Measurements from ENCODE around the gene IRX5. TPM values are rescaled to one million over a fixed set of nuclear protein-coding genes. Genes with fewer than 3 reads are reported as not detected.

Gene IRX5
- total and polyA plus RNA-seq, 10 donors: not detected

GRCh38 chr16:54890381-54890780, 40.3 kb upstream of the IRX5 start:
- 76 to 83% (median 77%) methylated on average over 4 of the region's 4 CpGs for WGBS, 5 donors
- Histone ChIP-seq H3K9me3 (peaks cover 0 to 5% (median 0%) of the 10 kb centered on the region in 8 donors), H3K4me1 (no peaks in the 10 kb centered on the region), H3K27me3 (replicated peaks in 1 of 7) (no peaks in the 10 kb centered on the region), H3K4me3 (no peak overlapping the region), H3K36me3 (no peaks in the 10 kb centered on the region), H3K27ac (no peak overlapping the region)
- no peak for DNase-seq
- intact Hi-C loops (cut with DNase I; ENCODE audit: low total_unique reads): no loop called here
- TF ChIP-seq POLR2AphosphoS5 (IDR thresholded peaks at IDR 0.05): no peak

GRCh38 chr16:54891346-54891745, 39.3 kb upstream of the IRX5 start:
- DNase-seq: no peak
- Histone ChIP-seq H3K27me3 (replicated peaks in 1 of 7) (no peaks in the 10 kb centered on the region), H3K9me3 (peaks cover 0 to 4% (median 0%) of the 10 kb centered on the region in 8 donors), H3K4me3 (no peak overlapping the region), H3K4me1 (no peaks in the 10 kb centered on the region), H3K27ac (no peak overlapping the region), H3K36me3 (no peaks in the 10 kb centered on the region)
- intact Hi-C loops (cut with DNase I; ENCODE audit: low total_unique reads): no loop called here
- 69 to 81% (median 72%) methylated on average over 4 of the region's 4 CpGs for WGBS, 5 donors
- TF ChIP-seq, protein P1, sequence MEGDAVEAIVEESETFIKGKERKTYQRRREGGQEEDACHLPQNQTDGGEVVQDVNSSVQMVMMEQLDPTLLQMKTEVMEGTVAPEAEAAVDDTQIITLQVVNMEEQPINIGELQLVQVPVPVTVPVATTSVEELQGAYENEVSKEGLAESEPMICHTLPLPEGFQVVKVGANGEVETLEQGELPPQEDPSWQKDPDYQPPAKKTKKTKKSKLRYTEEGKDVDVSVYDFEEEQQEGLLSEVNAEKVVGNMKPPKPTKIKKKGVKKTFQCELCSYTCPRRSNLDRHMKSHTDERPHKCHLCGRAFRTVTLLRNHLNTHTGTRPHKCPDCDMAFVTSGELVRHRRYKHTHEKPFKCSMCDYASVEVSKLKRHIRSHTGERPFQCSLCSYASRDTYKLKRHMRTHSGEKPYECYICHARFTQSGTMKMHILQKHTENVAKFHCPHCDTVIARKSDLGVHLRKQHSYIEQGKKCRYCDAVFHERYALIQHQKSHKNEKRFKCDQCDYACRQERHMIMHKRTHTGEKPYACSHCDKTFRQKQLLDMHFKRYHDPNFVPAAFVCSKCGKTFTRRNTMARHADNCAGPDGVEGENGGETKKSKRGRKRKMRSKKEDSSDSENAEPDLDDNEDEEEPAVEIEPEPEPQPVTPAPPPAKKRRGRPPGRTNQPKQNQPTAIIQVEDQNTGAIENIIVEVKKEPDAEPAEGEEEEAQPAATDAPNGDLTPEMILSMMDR (IDR thresholded peaks at IDR 0.05 in 8 of 11, conservative IDR thresholded peaks at IDR 0.05 in 3 of 11): no peak
- TF ChIP-seq POLR2AphosphoS5 (IDR thresholded peaks at IDR 0.05): no peak
- TF ChIP-seq POLR2A (IDR thresholded peaks at IDR 0.05): no peak

- WGBS, 5 donors: 88 to 94% (median 88%) methylated on average over 6 of the region's 6 CpGs
Measured at GRCh38 chr16:54892981-54893380, 37.7 kb upstream of the IRX5 start.

DNA sequence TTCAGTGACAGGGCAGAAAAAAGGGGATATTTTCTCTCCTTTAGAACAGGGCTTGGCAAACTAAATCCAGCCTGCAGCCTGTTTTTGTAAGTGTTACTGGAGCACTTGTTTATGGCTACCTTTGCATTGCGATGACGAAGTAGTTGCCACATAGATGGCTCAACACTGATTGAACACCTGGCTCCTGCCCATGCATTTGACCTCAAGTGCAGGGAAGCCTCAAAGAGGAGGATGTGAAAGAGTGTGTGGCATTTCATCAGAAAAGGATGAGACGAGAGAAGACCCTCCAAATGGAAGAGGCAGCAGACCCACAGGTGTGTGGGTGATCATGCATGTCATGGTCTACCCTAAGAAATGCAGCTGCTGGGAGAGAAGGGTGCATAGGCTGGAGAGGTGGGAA, 32.7 kb upstream of the IRX5 start:
- TF ChIP-seq, protein P1 (IDR thresholded peaks at IDR 0.05 in 8 of 11, conservative IDR thresholded peaks at IDR 0.05 in 3 of 11): no peak
- TF ChIP-seq POLR2AphosphoS5 (IDR thresholded peaks at IDR 0.05): no peak
- TF ChIP-seq POLR2A (IDR thresholded peaks at IDR 0.05): no peak
- WGBS, 5 donors: 63 to 77% (median 73%) methylated on average over 3 of the region's 3 CpGs
- intact Hi-C loops (cut with DNase I; ENCODE audit: low total_unique reads): no loop called here
- Histone ChIP-seq H3K27me3 (replicated peaks in 1 of 7) (no peaks in the 10 kb centered on the region), H3K36me3 (no peaks in the 10 kb centered on the region), H3K4me3 (no peak overlapping the region), H3K9me3 (peaks cover 0 to 24% (median 13%) of the 10 kb centered on the region in 8 donors), H3K4me1 (no peaks in the 10 kb centered on the region), H3K27ac (no peak overlapping the region)
- no peak for DNase-seq

More at GRCh38 chr16:54892981-54893380, 37.7 kb upstream of the IRX5 start:
- Histone ChIP-seq H3K9me3 (no peaks in the 10 kb centered on the region), H3K36me3 (no peaks in the 10 kb centered on the region), H3K4me3 (no peak overlapping the region), H3K4me1 (no peaks in the 10 kb centered on the region), H3K27me3 (replicated peaks in 1 of 7) (no peaks in the 10 kb centered on the region), H3K27ac (no peak overlapping the region)
- DNase-seq: no peak
- intact Hi-C loops (cut with DNase I; ENCODE audit: low total_unique reads): no loop called here
- TF ChIP-seq POLR2A (IDR thresholded peaks at IDR 0.05): no peak
- no peak for TF ChIP-seq POLR2AphosphoS5 (IDR thresholded peaks at IDR 0.05)
- TF ChIP-seq, protein P1 (IDR thresholded peaks at IDR 0.05 in 8 of 11, conservative IDR thresholded peaks at IDR 0.05 in 3 of 11): no peak

- no peak for TF ChIP-seq POLR2A (IDR thresholded peaks at IDR 0.05)
- TF ChIP-seq, protein P1 (IDR thresholded peaks at IDR 0.05 in 8 of 11, conservative IDR thresholded peaks at IDR 0.05 in 3 of 11): no peak
- no peak for TF ChIP-seq POLR2AphosphoS5 (IDR thresholded peaks at IDR 0.05)
- intact Hi-C loops (cut with DNase I; ENCODE audit: low total_unique reads): no loop called here
- Histone ChIP-seq H3K4me3 (no peak overlapping the region), H3K27me3 (replicated peaks in 1 of 7) (no peaks in the 10 kb centered on the region), H3K36me3 (no peaks in the 10 kb centered on the region), H3K4me1 (no peaks in the 10 kb centered on the region), H3K9me3 (peaks cover 0 to 30% (median 15%) of the 10 kb centered on the region in 8 donors), H3K27ac (no peak overlapping the region)
- no peak for DNase-seq
- WGBS, 5 donors: 86 to 98% (median 94%) methylated on average over 7 of the region's 7 CpGs
Measured at GRCh38 chr16:54901606-54902005, 29.1 kb upstream of the IRX5 start.

Measured in spleen (tissue), 11 donors.